ENCODE data around the gene PXDN.

DNA sequence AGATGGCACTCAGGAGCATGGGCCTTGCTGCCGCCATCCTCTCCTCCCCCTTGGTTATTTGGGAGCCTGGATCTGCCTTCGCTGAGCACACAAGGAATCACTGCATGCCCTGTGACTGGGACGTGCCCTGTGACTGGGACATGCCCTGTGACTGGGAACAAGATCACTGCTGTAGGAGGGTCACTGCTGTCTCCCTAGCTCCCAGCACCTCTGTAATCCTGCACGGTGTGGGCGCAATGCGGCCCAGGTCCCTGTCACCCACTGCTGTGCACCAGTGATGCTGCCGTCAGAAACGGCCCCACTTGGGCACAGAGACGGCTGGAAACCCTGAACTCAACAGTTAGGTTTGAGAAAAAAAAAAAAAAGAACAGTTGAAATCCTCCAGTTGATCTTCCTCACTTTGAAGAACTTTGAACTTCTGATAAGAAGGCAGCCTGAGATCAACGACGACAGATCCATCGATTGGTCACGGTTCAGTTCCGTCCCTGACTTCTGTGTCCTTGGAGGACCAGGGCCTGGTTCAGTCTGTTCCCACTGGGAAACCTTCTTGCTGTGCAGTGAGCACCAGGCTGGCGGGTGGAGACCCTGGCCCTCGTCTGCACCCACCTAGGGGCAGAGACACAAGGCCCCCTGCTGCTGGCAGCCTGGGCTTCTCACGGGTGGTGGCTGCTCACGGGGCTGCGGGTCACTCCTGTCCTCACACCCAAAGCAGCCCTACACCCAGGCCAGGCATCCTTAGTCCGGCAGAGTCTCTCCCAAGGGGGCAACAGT lies 125.9 kb downstream of the PXDN start:
- TF ChIP-seq, protein P1, sequence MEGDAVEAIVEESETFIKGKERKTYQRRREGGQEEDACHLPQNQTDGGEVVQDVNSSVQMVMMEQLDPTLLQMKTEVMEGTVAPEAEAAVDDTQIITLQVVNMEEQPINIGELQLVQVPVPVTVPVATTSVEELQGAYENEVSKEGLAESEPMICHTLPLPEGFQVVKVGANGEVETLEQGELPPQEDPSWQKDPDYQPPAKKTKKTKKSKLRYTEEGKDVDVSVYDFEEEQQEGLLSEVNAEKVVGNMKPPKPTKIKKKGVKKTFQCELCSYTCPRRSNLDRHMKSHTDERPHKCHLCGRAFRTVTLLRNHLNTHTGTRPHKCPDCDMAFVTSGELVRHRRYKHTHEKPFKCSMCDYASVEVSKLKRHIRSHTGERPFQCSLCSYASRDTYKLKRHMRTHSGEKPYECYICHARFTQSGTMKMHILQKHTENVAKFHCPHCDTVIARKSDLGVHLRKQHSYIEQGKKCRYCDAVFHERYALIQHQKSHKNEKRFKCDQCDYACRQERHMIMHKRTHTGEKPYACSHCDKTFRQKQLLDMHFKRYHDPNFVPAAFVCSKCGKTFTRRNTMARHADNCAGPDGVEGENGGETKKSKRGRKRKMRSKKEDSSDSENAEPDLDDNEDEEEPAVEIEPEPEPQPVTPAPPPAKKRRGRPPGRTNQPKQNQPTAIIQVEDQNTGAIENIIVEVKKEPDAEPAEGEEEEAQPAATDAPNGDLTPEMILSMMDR (IDR thresholded peaks at IDR 0.05; ENCODE audit: borderline replicate concordance, extremely low read depth, low read length, poor library complexity, severe bottlenecking) = no peak
- no peak for TF ChIP-seq EZH2 (IDR thresholded peaks at IDR 0.05; ENCODE audit: borderline replicate concordance, low read depth, low read length, severe bottlenecking)
